NCI-H446 treated with DMSO at 0.1 percent for 48 hours (cell line): ENCODE results near the gene CYP3A5.
"Not testable (repeated sequence)": the region's sequence is repeated elsewhere in the genome, so short reads cannot be mapped to it uniquely, and the experiment has no call there.

Experiments used
- DNase-seq: peaks from one replicate; lab custom pipeline; 2025; lab: John Stamatoyannopoulos, UW

The CYP3A5 gene

GRCh38 chr7:99679400-99680191, at the start of gene CYP3A5:
CYP3A5 (minus strand) TSS chr7:99679996; CDS start chr7:99679896, 100 bp downstream.
- DNase-seq = peak; percentile 71

DNA sequence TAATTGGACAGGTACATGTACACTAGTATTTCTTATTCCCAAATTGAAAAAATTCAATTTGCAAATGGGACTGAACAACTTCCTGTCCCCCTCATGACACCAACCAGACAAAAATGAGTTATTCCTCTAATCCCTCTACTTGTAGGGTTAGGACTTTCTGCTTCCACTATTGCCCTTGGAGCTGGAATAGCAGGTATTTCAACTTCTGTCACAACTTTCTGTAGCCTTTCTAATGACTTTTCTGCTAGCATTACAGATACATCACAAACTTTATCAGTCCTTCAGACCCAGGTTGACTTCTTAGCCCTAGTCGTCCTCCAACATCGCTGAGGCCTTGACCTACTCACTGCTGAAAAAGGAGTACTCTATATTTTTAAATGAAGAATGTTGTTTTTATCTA, 48.8 kb upstream of the CYP3A5 start:
- no peak for DNase-seq

GRCh38 chr7:99723201-99723600, 43.4 kb upstream of the CYP3A5 start:
- DNase-seq = not testable (repeated sequence)

GRCh38 chr7:99720800-99721595, 41.2 kb upstream of the CYP3A5 start:
- no peak for DNase-seq

GRCh38 chr7:99719996-99720769, 40.4 kb upstream of the CYP3A5 start:
- DNase-seq = no peak

DNA sequence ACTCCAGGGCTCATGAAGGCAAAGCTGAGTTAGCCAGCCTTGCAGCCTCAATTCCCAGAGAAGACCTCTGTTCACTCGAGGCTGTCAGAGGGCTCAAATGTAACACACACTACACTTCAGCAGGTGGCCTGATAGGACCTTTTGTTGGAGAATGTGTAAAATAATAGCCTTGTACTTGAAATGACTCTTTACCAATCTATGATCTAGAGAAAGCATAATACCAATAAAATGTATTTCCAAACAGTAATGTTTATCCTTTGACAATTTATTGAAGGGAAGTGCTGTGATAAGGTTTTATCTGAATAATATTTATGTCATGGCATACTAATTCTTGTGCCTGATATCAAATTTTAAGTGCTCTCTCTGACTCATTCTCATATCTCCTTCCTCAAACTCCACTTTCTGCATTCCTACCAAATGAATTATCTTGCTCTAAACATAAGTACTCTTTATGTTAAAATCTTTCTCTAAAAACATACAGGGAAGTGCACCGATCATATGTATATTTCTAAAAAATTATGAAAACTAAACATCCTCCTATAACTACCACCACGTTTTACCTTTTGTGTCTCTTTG, 34.3 kb upstream of the CYP3A5 start:
- DNase-seq = no peak

- DNase-seq = no peak
These were observed 30.2 kb upstream of the CYP3A5 start for GRCh38 chr7:99709838-99710578.

DNA sequence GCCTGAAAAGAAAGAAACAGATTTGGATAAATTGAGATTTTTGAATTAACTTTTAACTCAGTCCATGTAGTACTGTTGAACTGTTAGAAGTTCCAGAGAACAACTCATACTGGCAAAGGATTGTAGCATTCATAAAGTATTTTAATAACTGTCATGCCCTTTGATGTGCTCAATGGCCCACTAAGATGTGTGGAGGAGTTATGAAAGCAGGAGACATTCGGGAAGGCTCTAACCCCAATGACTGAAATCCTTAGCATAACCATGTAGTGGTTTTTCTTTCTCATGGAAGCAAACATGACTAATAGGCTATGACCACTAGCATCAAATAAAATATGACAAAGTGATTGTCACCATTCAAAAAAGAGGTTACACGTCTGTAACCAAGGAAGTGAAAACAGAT, 29.5 kb upstream of the CYP3A5 start:
- no peak for DNase-seq

DNA sequence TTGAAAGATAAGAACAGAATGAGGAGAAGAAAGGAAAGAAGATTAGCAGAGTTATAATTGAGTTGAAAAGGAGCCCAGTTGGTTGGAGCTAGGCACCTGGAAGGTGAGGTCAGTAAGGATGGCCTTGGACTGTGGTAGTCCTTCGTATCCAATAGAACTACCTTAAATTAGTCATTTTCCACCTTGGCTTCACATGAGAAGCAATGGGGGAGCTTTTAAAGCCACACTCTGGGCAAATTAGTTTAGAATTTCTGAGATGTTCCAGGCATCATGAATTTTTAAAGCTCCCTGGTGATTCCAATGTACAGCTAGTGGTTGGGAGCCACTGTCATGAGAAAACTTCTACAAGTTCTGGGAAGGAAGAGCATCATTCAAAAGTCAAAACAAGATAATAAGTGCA, 27.3 kb upstream of the CYP3A5 start:
- no peak for DNase-seq

DNA sequence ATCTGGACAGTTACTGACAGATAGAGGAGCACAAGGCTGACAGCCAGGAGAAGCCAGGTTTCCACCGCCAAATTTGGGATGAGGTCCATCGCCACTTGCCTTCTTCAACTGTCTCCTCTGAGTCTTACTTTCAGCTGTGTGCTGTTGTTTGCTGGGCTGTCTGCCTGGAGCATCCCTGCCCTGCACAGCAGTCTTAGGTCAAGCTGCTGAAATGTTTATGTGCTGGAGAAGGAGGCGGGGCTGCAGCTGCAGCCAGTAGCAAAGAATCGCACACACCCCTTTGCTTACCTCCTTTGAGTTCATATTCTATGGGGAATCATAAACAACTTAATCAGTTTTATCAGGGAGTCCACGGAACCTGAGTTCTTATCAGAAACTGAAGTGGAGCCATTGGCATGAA, 20.1 kb upstream of the CYP3A5 start:
- DNase-seq = no peak

DNA sequence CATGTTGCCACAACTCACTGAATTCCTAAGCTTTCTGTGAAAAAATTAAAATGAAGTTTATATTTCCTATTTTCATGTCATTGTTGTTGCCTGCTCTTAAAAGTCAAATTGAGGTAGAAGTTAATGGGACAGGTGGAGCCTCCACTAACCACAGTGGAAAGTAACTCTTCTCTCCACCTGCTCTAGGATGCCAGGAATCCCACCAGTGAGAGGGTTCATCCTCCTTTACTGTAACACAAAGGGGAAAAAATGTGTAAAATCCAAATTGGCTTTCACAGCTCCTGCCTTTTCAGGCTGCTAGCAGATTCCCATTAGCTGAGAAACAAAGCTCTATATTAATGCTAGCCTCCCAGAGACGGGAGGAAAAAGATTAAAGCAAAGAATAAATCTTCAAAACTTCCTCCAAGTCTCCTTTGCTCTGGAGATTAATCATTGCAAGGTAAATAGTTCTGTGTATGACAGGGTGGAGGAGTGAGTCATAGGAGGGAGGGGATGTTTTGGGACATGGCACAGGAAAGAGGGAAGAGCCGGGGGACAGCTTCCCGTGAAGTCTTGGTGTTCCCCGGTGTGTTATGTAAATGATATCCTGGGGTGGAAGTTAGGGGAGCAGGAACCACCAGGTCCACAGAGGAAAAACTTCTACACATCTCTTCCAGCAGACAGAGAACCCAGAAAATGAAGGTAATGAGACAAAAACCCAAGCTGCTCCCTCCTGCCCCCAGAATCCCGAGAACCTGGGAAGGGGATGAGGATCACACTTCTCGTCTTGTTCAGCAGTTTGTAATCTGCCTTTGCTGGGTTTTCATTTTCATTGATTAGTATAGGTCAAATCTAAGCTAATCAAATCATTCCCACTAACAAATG, 19.3 kb upstream of the CYP3A5 start:
- not testable (repeated sequence) for DNase-seq

- DNase-seq = no peak
These were observed 15.1 kb upstream of the CYP3A5 start for GRCh38 chr7:99694912-99695304.

GRCh38 chr7:99694201-99694911, 14.6 kb upstream of the CYP3A5 start:
- DNase-seq = no peak

GRCh38 chr7:99693427-99694200, 13.8 kb upstream of the CYP3A5 start:
- DNase-seq = no peak

DNA sequence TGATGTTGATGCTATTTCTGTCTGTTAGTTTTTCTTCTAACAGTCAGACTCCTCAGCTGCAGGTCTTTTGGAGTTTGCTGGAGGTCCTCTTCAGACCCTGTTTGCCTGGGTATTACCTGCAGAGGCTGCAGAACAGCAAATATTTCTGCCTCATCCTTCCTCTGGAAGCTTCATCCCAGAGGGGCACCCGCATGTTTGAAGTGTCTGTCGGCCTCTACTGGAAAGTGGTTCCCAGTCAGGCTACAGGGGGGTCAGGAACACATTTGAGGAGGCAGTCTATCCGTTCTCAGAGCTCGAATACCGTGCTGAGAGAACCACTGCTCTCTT, 13.3 kb upstream of the CYP3A5 start:
- no peak for DNase-seq

- not testable (repeated sequence) for DNase-seq
These were observed 12.8 kb upstream of the CYP3A5 start for GRCh38 chr7:99692563-99692962.

- DNase-seq = not testable (repeated sequence)
These were observed 11.9 kb upstream of the CYP3A5 start for GRCh38 chr7:99691658-99692057.

- DNase-seq = not testable (repeated sequence)
These were observed 11.1 kb upstream of the CYP3A5 start for GRCh38 chr7:99690918-99691317.
